ENCODE data around the gene SYT2.
A peak's percentile ranks its signal among the peaks of the same experiment; 100 is the strongest.

SYT2 gene

GRCh38 chr1:202688401-202688800, 21.9 kb downstream of the SYT2 start:
- no peak for TF ChIP-seq CREB1 (IDR thresholded peaks at IDR 0.05; ENCODE audit: low read depth)
- no peak for TF ChIP-seq EP300 (IDR thresholded peaks at IDR 0.05; ENCODE audit: borderline replicate concordance)
- no peak for TF ChIP-seq TAF1 (IDR thresholded peaks at IDR 0.05; ENCODE audit: low read depth)
- TF ChIP-seq TCF12 (IDR thresholded peaks at IDR 0.05; ENCODE audit: low read depth) = no peak
- TF ChIP-seq ZBTB7A (IDR thresholded peaks at IDR 0.05; ENCODE audit: low read depth) = no peak
- TF ChIP-seq TEAD4 (IDR thresholded peaks at IDR 0.05) = no peak

GRCh38 chr1:202687798-202688197, 22.5 kb downstream of the SYT2 start:
- TF ChIP-seq EP300 (IDR thresholded peaks at IDR 0.05; ENCODE audit: borderline replicate concordance) = no peak
- TF ChIP-seq RAD21 (IDR thresholded peaks at IDR 0.05; ENCODE audit: low read depth) = no peak
- TF ChIP-seq NFIC (IDR thresholded peaks at IDR 0.05) = no peak
- no peak for TF ChIP-seq CEBPB (IDR thresholded peaks at IDR 0.05)
- TF ChIP-seq YY1 (IDR thresholded peaks at IDR 0.05; ENCODE audit: low read depth) = no peak
- no peak for TF ChIP-seq EGR1 (IDR thresholded peaks at IDR 0.05)
- TF ChIP-seq TEAD4 (IDR thresholded peaks at IDR 0.05) = no peak
- TF ChIP-seq FOXM1 (IDR thresholded peaks at IDR 0.05; ENCODE audit: borderline replicate concordance, low read depth) = no peak
- no peak for TF ChIP-seq TAF1 (IDR thresholded peaks at IDR 0.05; ENCODE audit: low read depth)
- TF ChIP-seq TCF12 (IDR thresholded peaks at IDR 0.05; ENCODE audit: low read depth) = no peak
- no peak for TF ChIP-seq USF1 (IDR thresholded peaks at IDR 0.05)
- TF ChIP-seq ZBTB7A (IDR thresholded peaks at IDR 0.05; ENCODE audit: low read depth) = no peak
- TF ChIP-seq MAX (IDR thresholded peaks at IDR 0.05) = no peak
- TF ChIP-seq REST (IDR thresholded peaks at IDR 0.05; ENCODE audit: low read depth) = no peak

GRCh38 chr1:202687370-202687769, 22.9 kb downstream of the SYT2 start:
- no peak for TF ChIP-seq EGR1 (IDR thresholded peaks at IDR 0.05)
- TF ChIP-seq FOXM1 (IDR thresholded peaks at IDR 0.05; ENCODE audit: borderline replicate concordance, low read depth) = no peak
- no peak for TF ChIP-seq EP300 (IDR thresholded peaks at IDR 0.05; ENCODE audit: borderline replicate concordance)
- TF ChIP-seq ZBTB7A (IDR thresholded peaks at IDR 0.05; ENCODE audit: low read depth) = no peak
- TF ChIP-seq MAX (IDR thresholded peaks at IDR 0.05) = no peak
- no peak for TF ChIP-seq YY1 (IDR thresholded peaks at IDR 0.05; ENCODE audit: low read depth)
- TF ChIP-seq CEBPB (IDR thresholded peaks at IDR 0.05) = no peak
- no peak for TF ChIP-seq RAD21 (IDR thresholded peaks at IDR 0.05; ENCODE audit: low read depth)
- no peak for TF ChIP-seq TAF1 (IDR thresholded peaks at IDR 0.05; ENCODE audit: low read depth)
- TF ChIP-seq NFIC (IDR thresholded peaks at IDR 0.05) = no peak
- TF ChIP-seq TEAD4 (IDR thresholded peaks at IDR 0.05) = no peak
- TF ChIP-seq REST (IDR thresholded peaks at IDR 0.05; ENCODE audit: low read depth) = no peak
- TF ChIP-seq TCF12 (IDR thresholded peaks at IDR 0.05; ENCODE audit: low read depth) = no peak
- TF ChIP-seq CREB1 (IDR thresholded peaks at IDR 0.05; ENCODE audit: low read depth) = no peak
- TF ChIP-seq USF1 (IDR thresholded peaks at IDR 0.05) = no peak

- TF ChIP-seq FOXM1 (IDR thresholded peaks at IDR 0.05; ENCODE audit: borderline replicate concordance, low read depth) = no peak
- TF ChIP-seq YY1 (IDR thresholded peaks at IDR 0.05; ENCODE audit: low read depth) = no peak
These were observed 24.6 kb downstream of the SYT2 start for GRCh38 chr1:202685641-202686040.

GRCh38 chr1:202684716-202685115, 25.5 kb downstream of the SYT2 start:
- TF ChIP-seq EP300 (IDR thresholded peaks at IDR 0.05; ENCODE audit: borderline replicate concordance) (no peak), TEAD4 (IDR thresholded peaks at IDR 0.05) (peak; percentile 30; the same call in 1 of the 2 replicates), USF1 (IDR thresholded peaks at IDR 0.05) (no peak)

GRCh38 chr1:202683029-202683428, 27.2 kb downstream of the SYT2 start:
- TF ChIP-seq MAX (IDR thresholded peaks at IDR 0.05) (no peak), ZBTB7A (IDR thresholded peaks at IDR 0.05; ENCODE audit: low read depth) (no peak), EP300 (IDR thresholded peaks at IDR 0.05; ENCODE audit: borderline replicate concordance) (no peak), REST (IDR thresholded peaks at IDR 0.05; ENCODE audit: low read depth) (no peak), FOXM1 (IDR thresholded peaks at IDR 0.05; ENCODE audit: borderline replicate concordance, low read depth) (no peak), USF1 (IDR thresholded peaks at IDR 0.05) (no peak), RAD21 (IDR thresholded peaks at IDR 0.05; ENCODE audit: low read depth) (no peak), CEBPB (IDR thresholded peaks at IDR 0.05) (no peak), TEAD4 (IDR thresholded peaks at IDR 0.05) (no peak), EGR1 (IDR thresholded peaks at IDR 0.05) (no peak), TCF12 (IDR thresholded peaks at IDR 0.05; ENCODE audit: low read depth) (no peak), NFIC (IDR thresholded peaks at IDR 0.05) (no peak), YY1 (IDR thresholded peaks at IDR 0.05; ENCODE audit: low read depth) (no peak), CREB1 (IDR thresholded peaks at IDR 0.05; ENCODE audit: low read depth) (no peak), TAF1 (IDR thresholded peaks at IDR 0.05; ENCODE audit: low read depth) (no peak)
